KOPT-K1 (cell line): ENCODE data around the gene SPARCL1.
"Not testable (repeated sequence)": the region's sequence is repeated elsewhere in the genome, so short reads cannot be mapped to it uniquely, and the experiment has no call there.

ENCODE experiments used
- H3K27ac ChIP-seq: fragments of 200-600 bp; sonication (generic); 2 replicates; pipeline ENCODE4 v1.5.1; 2016; ENCODE audit warnings: antibody characterized with exemption, mild to moderate bottlenecking, low read depth, low read length; ENCODE audit not compliant: poor library complexity, severe bottlenecking
- H3K36me3 ChIP-seq: fragments of 200-600 bp; sonication (generic); 2 replicates; pipeline ENCODE4 v1.5.1; 2017; ENCODE audit warnings: antibody characterized with exemption, mild to moderate bottlenecking, low read length, moderate library complexity; ENCODE audit not compliant: insufficient read depth
- H3K9me3 ChIP-seq: fragments of 200-600 bp; sonication (generic); 2 replicates; pipeline ENCODE4 v1.5.1; 2017; ENCODE audit warnings: antibody characterized with exemption, low read length, mild to moderate bottlenecking; ENCODE audit not compliant: insufficient read depth, poor library complexity, severe bottlenecking

Gene SPARCL1, protein sequence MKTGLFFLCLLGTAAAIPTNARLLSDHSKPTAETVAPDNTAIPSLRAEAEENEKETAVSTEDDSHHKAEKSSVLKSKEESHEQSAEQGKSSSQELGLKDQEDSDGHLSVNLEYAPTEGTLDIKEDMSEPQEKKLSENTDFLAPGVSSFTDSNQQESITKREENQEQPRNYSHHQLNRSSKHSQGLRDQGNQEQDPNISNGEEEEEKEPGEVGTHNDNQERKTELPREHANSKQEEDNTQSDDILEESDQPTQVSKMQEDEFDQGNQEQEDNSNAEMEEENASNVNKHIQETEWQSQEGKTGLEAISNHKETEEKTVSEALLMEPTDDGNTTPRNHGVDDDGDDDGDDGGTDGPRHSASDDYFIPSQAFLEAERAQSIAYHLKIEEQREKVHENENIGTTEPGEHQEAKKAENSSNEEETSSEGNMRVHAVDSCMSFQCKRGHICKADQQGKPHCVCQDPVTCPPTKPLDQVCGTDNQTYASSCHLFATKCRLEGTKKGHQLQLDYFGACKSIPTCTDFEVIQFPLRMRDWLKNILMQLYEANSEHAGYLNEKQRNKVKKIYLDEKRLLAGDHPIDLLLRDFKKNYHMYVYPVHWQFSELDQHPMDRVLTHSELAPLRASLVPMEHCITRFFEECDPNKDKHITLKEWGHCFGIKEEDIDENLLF

DNA sequence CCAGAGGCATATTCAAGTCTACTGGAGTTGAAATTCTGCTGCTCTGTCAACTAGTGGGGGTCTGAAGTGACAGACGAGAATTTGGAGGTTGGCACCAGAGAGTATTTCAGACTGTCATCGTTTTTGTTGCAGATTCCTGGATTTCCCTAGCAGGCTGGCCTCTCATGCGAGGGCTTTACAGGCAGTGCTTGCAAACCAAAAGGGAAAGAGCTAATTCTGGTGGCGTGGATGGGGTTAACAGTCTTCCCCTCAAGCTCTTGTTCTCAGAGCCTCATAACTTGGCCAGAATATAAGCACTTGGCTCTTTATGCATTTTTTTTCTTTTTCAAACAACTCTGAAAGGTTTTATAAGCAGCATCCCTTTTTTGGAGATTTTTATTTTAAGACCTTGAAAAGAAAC is at the start of gene SPARCL1:
Gene SPARCL1, minus strand, starts transcription at position 190 of the 400 bp plus-strand sequence. CDS start 29,802 bp downstream, outside the sequence.
- Histone ChIP-seq H3K9me3 (peaks cover 9% of the 10 kb centered on the region), H3K27ac (no peak within 1 kb of the TSS), H3K36me3 (no peaks in the 10 kb centered on the region)

DNA sequence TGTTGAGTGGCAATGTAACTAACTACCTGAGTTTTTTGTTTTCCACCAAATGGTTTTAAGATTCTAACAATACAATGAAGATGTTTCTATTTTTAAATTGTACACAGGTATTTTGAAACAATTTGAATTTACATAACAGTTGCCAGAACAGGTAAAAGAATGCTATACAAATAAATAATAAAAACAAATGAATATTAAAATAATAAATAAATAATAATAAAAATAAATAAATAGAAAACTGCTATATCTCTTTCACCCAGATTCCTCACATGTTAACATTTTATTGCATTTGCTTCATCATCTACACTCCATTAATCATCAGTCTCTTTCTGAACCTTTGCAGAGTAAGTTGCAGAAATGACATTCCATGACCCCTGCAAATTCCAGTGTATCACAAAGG is 46.8 kb upstream of the SPARCL1 start:
- Histone ChIP-seq H3K27ac (no peak overlapping the region), H3K9me3 (no peaks in the 10 kb centered on the region), H3K36me3 (no peaks in the 10 kb centered on the region)

DNA sequence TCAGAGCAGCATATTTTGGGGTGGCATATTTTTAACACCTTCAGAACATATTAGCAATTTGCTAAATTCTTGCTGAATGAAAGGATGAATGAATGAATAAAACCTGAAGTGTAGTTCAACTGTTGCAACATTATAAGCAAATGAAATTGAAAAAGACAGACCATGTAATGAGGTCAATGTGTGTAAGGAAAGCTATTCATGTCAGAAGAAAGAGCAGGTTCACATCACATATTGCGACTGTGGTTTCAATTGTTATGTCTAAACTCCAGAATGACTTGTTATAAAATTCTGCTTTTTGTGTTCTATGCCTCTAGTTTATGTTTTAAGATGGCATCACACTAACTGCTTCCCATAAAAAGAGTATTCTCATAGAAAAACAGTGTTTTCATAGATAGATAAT is 46.2 kb upstream of the SPARCL1 start:
- no peaks in the 10 kb centered on the region for H3K36me3 ChIP-seq
- H3K27ac ChIP-seq = no peak overlapping the region
- H3K9me3 ChIP-seq = no peaks in the 10 kb centered on the region

DNA sequence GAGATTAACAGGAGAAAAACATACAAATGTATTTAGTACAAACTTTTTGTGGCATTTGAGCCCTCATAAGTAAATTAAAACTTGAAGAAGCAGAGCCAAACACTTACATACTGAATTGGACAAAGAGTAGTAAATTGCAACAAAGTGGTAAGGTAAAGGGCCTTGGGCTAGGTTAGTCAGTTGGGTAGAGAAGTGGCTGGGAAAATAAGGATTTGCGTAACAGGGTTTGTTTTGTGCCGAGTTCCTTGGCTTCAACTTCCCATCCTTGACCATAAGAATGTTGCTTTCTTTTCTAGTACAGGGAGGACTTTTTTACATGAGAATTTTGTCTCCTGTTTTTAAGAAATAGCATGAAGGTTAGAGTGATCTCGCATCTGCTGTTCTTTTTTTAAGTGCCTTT is 45.8 kb upstream of the SPARCL1 start:
- no peaks in the 10 kb centered on the region for H3K36me3 ChIP-seq
- no peaks in the 10 kb centered on the region for H3K9me3 ChIP-seq
- no peak overlapping the region for H3K27ac ChIP-seq

DNA sequence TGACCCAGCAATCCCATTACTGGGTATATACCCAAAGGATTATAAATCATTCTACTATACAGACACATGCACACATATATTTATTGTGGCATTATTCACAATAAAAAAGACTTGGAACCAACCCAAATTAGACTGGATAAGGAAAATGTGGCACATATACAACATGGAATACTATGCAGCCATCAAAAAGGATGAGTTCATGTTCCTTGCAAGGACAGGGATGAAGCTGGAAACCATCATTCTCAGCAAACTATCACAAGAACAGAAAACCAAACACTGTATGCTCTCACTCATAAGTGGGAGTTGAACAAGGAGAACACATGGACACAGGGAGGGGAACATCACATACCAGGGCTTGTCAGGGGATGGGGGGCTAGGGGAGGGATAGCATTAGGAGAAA is 45.2 kb upstream of the SPARCL1 start:
- not testable (repeated sequence) for H3K9me3 ChIP-seq, H3K27ac ChIP-seq, H3K36me3 ChIP-seq

DNA sequence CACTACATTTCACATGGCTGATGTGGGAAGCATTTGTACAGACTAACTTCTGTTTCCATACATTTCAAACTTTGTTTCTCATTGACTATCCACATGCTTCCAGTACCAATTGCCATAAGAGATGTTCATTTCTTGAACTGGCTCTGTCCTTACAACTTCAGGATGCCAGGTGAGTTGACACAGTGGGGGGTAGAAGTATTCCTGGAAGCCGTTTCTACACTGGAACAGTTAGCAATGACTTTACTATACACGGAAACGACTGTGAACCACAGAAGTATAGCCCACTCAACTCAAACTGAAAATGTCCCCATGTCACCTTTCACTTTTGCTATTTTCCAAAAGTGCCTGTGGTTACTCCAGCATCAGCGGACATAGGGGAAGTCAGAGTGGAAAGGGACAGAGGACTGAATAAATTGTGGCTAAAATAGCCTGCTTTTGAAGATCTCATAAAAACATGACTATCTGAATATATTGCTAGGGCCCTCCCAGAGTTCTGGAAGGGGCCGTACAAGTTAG is 41.2 kb upstream of the SPARCL1 start:
- Histone ChIP-seq H3K9me3 (no peaks in the 10 kb centered on the region), H3K27ac (no peak overlapping the region), H3K36me3 (no peaks in the 10 kb centered on the region)

DNA sequence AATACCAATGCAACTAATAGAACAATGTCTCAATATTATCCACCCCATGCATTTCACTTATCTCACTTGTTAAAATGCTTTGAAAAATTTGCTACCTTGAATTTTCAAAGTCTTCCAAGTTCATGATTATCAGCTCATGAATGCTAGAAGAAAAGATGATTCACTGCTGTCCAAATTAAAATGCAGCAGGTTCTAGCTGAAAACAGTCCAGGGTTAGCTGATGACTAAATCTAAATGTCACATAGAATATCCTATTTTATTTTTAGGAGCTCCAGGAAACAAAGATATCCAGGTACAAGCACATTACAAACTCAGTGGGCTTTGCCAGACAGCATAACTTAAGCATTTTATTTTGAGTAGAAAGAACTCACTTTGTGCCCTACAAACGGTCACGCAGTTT is 38.0 kb upstream of the SPARCL1 start:
- no peaks in the 10 kb centered on the region for H3K36me3 ChIP-seq
- no peaks in the 10 kb centered on the region for H3K9me3 ChIP-seq

DNA sequence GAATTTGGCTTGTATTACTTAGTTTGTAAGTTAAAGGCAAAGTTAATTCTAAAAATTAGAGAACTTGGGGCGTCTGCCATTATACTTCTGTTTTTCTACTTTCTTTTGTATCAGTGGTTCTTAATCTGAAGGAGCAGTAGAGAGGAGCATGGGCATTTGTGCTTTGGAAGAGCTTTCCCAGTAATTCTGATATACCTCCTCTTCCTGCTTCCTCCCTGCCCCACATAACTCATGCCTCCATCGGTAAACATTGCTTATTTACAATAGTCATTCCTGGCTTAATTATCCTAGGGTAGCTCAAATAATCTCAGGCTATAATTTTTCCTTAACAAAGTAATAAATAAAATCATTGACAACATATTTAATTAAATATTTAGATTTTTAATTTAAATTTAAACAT is 37.1 kb upstream of the SPARCL1 start:
- no peaks in the 10 kb centered on the region for H3K9me3 ChIP-seq
- no peaks in the 10 kb centered on the region for H3K36me3 ChIP-seq
- H3K27ac ChIP-seq = no peak overlapping the region

More for the DNA sequence above, 38.0 kb upstream of the SPARCL1 start:
- no peak overlapping the region for H3K27ac ChIP-seq

DNA sequence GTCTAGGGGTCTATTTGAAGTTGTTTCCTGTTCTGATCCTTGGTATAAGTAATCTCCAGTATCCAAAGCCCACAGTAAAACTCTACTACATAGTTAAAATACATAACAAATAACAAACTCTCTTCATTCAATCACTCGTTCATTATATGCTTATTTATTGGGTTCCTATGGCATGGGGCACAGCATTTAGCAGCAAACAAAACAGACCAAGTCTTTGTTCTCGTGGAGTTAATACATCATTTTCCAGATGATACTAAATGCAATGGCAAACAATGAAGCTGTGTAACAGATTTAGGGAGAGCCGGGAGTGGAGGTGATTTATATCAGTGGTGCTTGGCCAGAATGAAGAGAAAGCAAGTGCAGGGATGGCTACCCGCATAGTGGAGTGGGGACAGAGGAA is 36.6 kb upstream of the SPARCL1 start:
- H3K27ac ChIP-seq = no peak overlapping the region
- H3K36me3 ChIP-seq = no peaks in the 10 kb centered on the region
- H3K9me3 ChIP-seq = no peaks in the 10 kb centered on the region

DNA sequence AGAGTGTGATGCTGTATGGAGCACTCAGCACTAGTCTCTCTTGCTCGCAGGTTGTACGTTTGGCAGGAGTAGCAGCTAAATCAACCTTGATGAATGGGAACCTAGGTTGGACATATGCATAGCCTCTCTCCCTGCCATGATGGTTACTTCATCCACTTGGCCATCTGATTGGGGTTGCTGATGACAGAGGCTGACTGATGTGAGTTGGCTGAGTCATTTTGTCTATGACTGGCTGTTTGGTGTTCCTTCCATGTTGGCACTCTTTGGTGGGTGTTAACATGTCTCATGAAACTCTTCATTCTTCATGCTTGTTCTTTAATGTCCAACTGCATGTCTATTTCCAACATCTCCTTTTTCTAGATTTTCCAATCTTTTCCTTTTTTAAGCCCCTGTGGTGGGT is 31.6 kb upstream of the SPARCL1 start:
- no peak overlapping the region for H3K27ac ChIP-seq
- no peaks in the 10 kb centered on the region for H3K9me3 ChIP-seq

DNA sequence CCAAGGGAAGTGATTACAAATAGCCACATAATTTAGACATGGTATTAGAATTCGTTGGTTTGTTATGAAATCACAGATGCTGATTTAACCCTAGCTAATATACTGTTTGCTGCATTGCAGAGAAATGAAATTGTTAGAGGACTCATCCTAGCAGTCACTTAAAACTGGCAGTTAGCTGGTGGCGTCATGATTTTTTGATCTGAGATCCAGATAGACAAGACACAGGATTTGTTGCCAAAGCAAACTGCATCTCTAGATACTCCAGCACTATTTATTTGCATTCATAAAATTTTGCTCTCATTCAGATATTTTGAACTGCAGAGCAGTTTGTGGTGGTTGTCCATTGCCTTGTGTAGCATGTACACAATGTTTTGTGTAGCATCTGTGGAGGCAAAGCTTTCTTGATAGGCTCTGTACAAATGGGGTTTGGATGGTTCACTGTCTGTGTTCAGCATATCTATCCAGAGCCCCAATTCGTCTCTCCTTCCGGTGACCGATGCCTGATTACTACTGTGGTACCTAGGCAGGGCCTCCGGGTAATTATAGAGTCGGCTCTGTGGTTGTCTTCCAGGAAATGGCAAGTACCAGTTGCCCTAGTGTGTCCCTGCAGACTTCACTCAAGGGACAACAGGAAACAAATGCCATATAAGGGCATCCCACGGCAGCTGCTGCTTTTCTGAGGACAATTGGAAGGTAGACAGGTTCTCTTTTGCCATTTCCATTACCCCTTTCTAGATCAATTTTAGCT is 30.1 kb upstream of the SPARCL1 start:
- H3K36me3 ChIP-seq = no peaks in the 10 kb centered on the region
- peak overlapping the region; percentile 49 for H3K27ac ChIP-seq
- H3K9me3 ChIP-seq = no peaks in the 10 kb centered on the region

More for the DNA sequence above, 31.6 kb upstream of the SPARCL1 start:
- H3K36me3 ChIP-seq = no peaks in the 10 kb centered on the region

DNA sequence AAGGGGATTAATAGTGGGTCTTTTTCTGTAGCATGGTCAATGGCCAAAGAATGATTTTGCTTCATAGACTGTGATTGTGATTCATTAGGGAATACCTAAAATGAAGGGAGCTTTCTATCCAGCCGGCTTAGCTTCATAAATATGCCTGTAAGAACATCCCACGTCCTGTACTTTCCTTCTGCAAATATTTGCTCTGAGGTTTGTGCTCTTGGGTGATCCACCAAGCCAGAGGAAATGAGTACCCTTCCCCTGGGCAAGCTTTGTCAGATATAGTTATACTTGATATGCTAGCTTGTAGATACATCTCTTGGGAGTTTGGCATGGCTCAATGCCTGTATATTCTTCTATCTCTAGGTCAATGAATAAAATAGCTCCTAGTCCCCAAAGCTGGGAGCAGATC is 28.2 kb upstream of the SPARCL1 start:
- Histone ChIP-seq H3K36me3 (no peaks in the 10 kb centered on the region), H3K27ac (no peak overlapping the region), H3K9me3 (no peaks in the 10 kb centered on the region)

DNA sequence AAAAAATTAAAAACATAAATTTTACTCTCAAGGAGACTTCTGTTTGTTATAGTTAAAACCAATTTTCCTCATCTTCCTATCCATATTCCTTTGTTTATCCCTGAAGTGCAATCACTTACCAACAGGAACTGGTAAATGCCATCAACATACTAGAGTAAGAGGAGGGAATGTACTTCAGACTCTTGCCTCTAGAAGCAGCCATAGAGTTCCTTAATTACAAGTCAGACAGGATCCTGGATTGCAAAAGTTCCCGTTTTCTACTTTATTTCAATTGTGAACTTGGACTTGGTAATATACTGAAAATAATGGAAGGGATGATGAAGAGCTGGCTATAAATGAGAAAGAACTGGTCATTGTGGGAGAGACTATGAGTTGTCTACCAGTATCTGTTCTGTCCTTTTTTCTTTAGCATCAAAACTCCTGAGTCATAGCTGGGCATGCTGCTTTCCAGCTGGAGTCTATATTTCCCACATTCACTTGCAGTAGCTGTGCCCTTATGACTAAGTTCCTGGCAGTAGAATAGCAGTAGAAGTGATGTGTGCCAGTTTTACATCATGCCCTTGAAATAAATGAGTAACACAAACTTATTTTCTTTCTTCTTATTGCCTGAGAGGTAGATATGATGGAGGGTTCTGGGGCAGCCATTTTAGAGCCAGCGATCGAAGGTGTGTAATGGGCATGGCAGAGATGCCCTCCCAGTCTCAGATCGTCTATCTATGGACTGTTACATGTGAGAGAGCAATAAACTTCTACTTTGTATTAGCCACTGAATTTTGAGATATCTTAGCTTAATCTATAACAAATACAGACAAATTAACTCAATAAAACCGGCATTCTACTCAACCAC is 26.8 kb upstream of the SPARCL1 start:
- Histone ChIP-seq H3K36me3 (no peaks in the 10 kb centered on the region), H3K9me3 (no peaks in the 10 kb centered on the region), H3K27ac (no peak overlapping the region)

DNA sequence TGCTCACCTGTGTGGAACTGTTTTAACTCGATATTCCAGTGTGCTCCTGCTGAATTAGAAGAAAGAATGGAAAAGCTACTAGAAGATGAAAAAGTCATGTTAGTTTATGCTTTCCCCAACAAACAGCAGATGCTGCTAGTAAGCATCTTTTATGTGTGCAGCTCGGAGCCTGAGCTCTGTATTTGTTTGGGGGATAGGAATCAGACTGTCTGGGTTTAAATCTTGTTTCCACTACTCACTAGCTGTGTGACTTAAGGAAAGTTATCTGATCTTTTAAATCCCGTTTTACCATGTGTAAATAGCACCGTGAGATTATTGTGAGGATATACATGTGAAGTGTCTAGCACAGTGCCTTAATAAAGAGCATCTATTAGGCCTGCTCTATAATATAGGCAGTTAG is 24.0 kb upstream of the SPARCL1 start:
- no peaks in the 10 kb centered on the region for H3K9me3 ChIP-seq
- H3K27ac ChIP-seq = no peak overlapping the region
- H3K36me3 ChIP-seq = no peaks in the 10 kb centered on the region
